GM18505 (cell line): ENCODE results near the gene ZNRF1.
"Not testable (repeated sequence)": the region's sequence is repeated elsewhere in the genome, so short reads cannot be mapped to it uniquely, and the experiment has no call there.

ENCODE experiments used
- ATAC-seq: cut with Tn5 transposase; IDR thresholded peaks from one replicate; pipeline ENCODE4 v1.9.1; 2021; ENCODE audit not compliant: unreplicated experiment
- POLR2A ChIP-seq: IDR thresholded peaks from 4 replicates; pipeline ENCODE4 v1.6.1; 2011; ENCODE audit warnings: borderline replicate concordance; ENCODE audit not compliant: insufficient read depth, insufficient read length; ENCODE audit errors: extremely low read depth

The ZNRF1 gene

DNA sequence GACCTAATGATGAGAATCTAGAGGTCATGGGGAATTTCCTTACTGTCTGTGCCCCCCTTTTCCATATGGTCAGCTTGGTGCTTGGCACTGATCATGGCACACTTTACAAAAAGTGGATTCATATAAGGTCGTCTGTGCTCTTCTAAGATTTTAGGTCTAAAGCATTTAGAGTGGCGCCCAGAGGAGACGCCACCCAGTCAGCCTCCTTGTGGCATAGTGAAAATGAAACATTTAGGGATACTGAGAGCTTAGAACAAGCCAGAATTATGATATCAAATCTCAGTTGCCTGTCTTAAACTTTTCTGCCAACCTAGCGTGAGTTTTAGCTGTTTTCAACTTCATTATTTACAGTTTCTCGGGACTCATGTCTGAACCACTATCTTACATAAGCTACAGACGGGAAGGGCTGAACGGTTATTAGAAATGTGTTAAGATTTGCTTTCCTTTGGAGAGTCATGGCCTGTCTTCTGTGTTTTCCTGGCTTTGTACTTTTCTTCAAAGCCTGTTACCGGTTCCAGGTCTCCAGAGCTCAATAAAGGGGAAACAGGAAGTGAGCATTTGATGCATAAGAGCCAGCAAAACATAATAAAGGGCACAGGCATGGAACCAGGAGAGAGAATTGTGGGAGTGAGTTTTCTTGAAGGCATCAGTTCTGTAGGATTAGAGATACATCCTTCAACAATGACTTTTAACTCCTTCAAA is 13.7 kb downstream of the ZNRF1 start:
- no peak for ATAC-seq
- no peak for TF ChIP-seq POLR2A

DNA sequence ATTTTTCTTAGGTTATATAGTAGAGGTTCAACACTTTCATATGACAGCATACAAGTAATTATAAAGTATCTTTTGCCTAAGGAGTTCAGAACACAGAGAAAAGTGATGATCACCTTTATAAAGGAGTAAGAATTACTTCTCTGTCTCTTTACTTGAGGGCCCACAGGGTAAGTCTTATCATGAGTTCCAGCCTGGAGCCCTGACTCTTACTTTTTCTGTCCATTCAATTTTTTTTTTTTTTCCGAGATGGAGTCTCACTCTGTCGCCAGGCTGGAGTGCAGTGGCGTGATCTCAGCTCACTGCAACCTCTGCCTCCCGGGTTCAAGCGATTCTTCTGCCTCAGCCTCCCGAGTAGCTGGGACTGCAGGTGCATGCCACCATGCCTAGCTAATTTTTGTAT is 14.3 kb downstream of the ZNRF1 start:
- not testable (repeated sequence) for ATAC-seq

- TF ChIP-seq POLR2A: no peak
- no peak for ATAC-seq
Observed at GRCh38 chr16:75014318-75014717, 15.5 kb downstream of the ZNRF1 start.

- ATAC-seq: not testable (repeated sequence)
Observed at GRCh38 chr16:75016451-75017081, 17.7 kb downstream of the ZNRF1 start.

GRCh38 chr16:75017670-75018525 is 19.1 kb downstream of the ZNRF1 start:
- no peak for ATAC-seq
- no peak for TF ChIP-seq POLR2A

- ATAC-seq: no peak
- no peak for TF ChIP-seq POLR2A
Observed at GRCh38 chr16:75019007-75019406, 20.2 kb downstream of the ZNRF1 start.

DNA sequence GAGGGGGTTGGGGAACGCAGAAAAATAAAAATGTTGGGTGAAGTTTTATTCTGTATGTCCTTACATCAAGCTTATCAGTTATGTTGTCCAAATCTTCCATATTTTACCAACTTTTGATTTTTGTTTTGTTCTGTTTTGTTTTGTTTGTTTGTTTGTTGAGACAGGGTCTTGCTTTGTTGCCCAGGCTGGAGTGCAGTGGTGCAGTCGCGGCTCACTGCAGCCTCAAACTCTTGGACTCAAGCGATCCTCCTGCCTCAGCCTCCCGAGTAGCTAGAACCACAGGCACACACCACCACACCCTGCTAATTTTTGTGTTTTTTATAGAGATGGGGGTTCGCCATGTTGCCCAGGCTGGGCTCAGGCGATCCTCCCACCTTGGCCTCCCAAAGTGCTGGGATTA is 20.8 kb downstream of the ZNRF1 start:
- no peak for ATAC-seq
- TF ChIP-seq POLR2A: no peak

- TF ChIP-seq POLR2A: no peak
- no peak for ATAC-seq
Observed at GRCh38 chr16:75021410-75021809, 22.6 kb downstream of the ZNRF1 start.

- no peak for TF ChIP-seq POLR2A
- ATAC-seq: no peak
Observed at GRCh38 chr16:75022567-75022966, 23.7 kb downstream of the ZNRF1 start.

DNA sequence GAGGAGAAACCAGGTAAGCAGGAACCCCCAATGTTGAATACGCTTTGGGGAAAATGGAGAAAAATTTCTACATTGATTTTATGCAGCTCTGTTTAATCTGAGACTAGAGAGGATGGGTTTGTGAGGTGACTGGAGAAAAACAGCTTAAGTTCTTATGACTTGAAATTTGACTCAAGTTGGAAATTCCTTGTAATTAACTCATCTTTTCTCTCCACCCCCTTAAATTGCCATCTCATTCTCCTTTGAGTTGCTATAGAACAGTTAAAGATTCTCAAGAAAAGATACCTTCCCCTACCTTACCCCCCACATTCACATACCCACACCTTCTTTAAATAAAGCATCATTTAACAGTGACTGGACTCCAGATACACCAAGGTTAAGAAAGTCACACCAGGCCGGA is 24.2 kb downstream of the ZNRF1 start:
- no peak for ATAC-seq
- TF ChIP-seq POLR2A: no peak

GRCh38 chr16:75024182-75024581 is 25.4 kb downstream of the ZNRF1 start:
- ATAC-seq: no peak
- no peak for TF ChIP-seq POLR2A

- no peak for TF ChIP-seq POLR2A
- ATAC-seq: no peak
Observed at GRCh38 chr16:75024594-75024993, 25.8 kb downstream of the ZNRF1 start.

- no peak for TF ChIP-seq POLR2A
- no peak for ATAC-seq
Observed at GRCh38 chr16:75025761-75026160, 26.9 kb downstream of the ZNRF1 start.

GRCh38 chr16:75026239-75026891 is 27.5 kb downstream of the ZNRF1 start:
- not testable (repeated sequence) for ATAC-seq
